GM12878 (cell line): ENCODE data around the gene OR6N2. TPM values are rescaled to one million over a fixed set of nuclear protein-coding genes. Genes with fewer than 3 reads are reported as not detected.

Experiments used
- polyA plus RNA-seq, 11 experiments: library from polyadenylated mRNA; depleted of rRNA in 4 of 11; unstranded in 6 of 11; stranded (reverse) in 5 of 11; fragments of >200 nt; fragmentation: Nextera tagmentation in 4 of 11; fragmentation: Illumina TruSeq in 1 of 11; extraction: Ambion mirVana in 4 of 11; extraction: Trizol in 1 of 11; gene quantifications; 1 replicate in 1 of 11; 2 replicates in 10 of 11; pipeline versions ENCODE4 v1.2.1 to v1.2.3, GENCODE V29; 2011 to 2016; ENCODE audit warnings: inconsistent platforms in 2 of 11, missing spikeins in 2 of 11, low read depth in 1 of 11
- small RNA-seq: library from RNA; depleted of rRNA; stranded (forward); fragments of <200 nt; gene quantifications from one replicate; pipeline ENCODE3, GENCODE V24; 2014
- total RNA-seq, 4 experiments: library from RNA; depleted of rRNA in 3 of 4; stranded (reverse); fragments of >200 nt in 3 of 4; fragmentation: Illumina TruSeq in 1 of 4; extraction: Trizol in 1 of 4; gene quantifications; 2 replicates each; pipeline versions ENCODE4 v1.2.1 to v1.2.3, GENCODE V29; 2013 to 2021

The OR6N2 gene
- total and polyA plus RNA-seq, 10 of the 15 experiments (the other 5 are each of a cell fraction or from before 2014, with no cell fraction given) = not detected

Small RNAs within 50 kb of the gene (small RNA-seq; reads per million reads assigned to genes)
- gene OR2AQ1P = not detected

Other genes starting within 250 kb of the OR6N2 start
Only the 7 nearest of the 12 such genes appear.
- not detected in 2 replicates for gene SPTA1, start 94.5 kb downstream of the OR6N2 start, total RNA-seq (2014; rRNA removed)
- 0.13 TPM in 1 of 2 replicates, not detected in the other for gene SPTA1, start 94.5 kb downstream of the OR6N2 start, total RNA-seq (2014; rRNA removed; fragmentation: Illumina TruSeq; extraction: Trizol)
- 0.13 and 0.21 TPM in 2 replicates for gene SPTA1, start 94.5 kb downstream of the OR6N2 start, total RNA-seq (2021)
- 0.12 TPM in 1 of 2 replicates, not detected in the other for gene SPTA1, start 94.5 kb downstream of the OR6N2 start, polyA plus RNA-seq (2011; rRNA removed)
- gene SPTA1, start 94.5 kb downstream of the OR6N2 start, polyA plus RNA-seq (2014; fragmentation: Illumina TruSeq; extraction: Trizol) = under 0.01 TPM in 1 of 2 replicates, not detected in the other
- gene SPTA1, start 94.5 kb downstream of the OR6N2 start, polyA plus RNA-seq (2014; fragmentation: Nextera tagmentation; extraction: Ambion mirVana) = not detected
- gene SPTA1, start 94.5 kb downstream of the OR6N2 start, polyA plus RNA-seq (2014; rRNA removed) = 0.12 TPM in 1 of 2 replicates, not detected in the other
- gene SPTA1, start 94.5 kb downstream of the OR6N2 start, polyA plus RNA-seq (2016; fragmentation: Nextera tagmentation; extraction: Ambion mirVana) = not detected
- gene OR6K2, start 80.6 kb downstream of the OR6N2 start, total RNA-seq (2014; rRNA removed) = not detected in 2 replicates
- gene OR6K2, start 80.6 kb downstream of the OR6N2 start, total RNA-seq (2014; rRNA removed; fragmentation: Illumina TruSeq; extraction: Trizol) = not detected in 2 replicates
- gene OR6K2, start 80.6 kb downstream of the OR6N2 start, total RNA-seq (2021) = not detected in 2 replicates
- not detected in 2 replicates for gene OR6K2, start 80.6 kb downstream of the OR6N2 start, polyA plus RNA-seq (2011; rRNA removed)
- not detected in 2 replicates for gene OR6K2, start 80.6 kb downstream of the OR6N2 start, polyA plus RNA-seq (2014; fragmentation: Illumina TruSeq; extraction: Trizol)
- not detected for gene OR6K2, start 80.6 kb downstream of the OR6N2 start, polyA plus RNA-seq (2014; fragmentation: Nextera tagmentation; extraction: Ambion mirVana)
- gene OR6K2, start 80.6 kb downstream of the OR6N2 start, polyA plus RNA-seq (2014; rRNA removed) = not detected in 2 replicates
- gene OR6K2, start 80.6 kb downstream of the OR6N2 start, polyA plus RNA-seq (2016; fragmentation: Nextera tagmentation; extraction: Ambion mirVana) = not detected
- gene OR6K3, start 60.5 kb downstream of the OR6N2 start, total RNA-seq (2014; rRNA removed) = not detected in 2 replicates
- gene OR6K3, start 60.5 kb downstream of the OR6N2 start, total RNA-seq (2014; rRNA removed; fragmentation: Illumina TruSeq; extraction: Trizol) = not detected in 2 replicates
- gene OR6K3, start 60.5 kb downstream of the OR6N2 start, total RNA-seq (2021) = not detected in 2 replicates
- not detected in 2 replicates for gene OR6K3, start 60.5 kb downstream of the OR6N2 start, polyA plus RNA-seq (2011; rRNA removed)
- not detected in 2 replicates for gene OR6K3, start 60.5 kb downstream of the OR6N2 start, polyA plus RNA-seq (2014; fragmentation: Illumina TruSeq; extraction: Trizol)
- not detected for gene OR6K3, start 60.5 kb downstream of the OR6N2 start, polyA plus RNA-seq (2014; fragmentation: Nextera tagmentation; extraction: Ambion mirVana)
- gene OR6K3, start 60.5 kb downstream of the OR6N2 start, polyA plus RNA-seq (2014; rRNA removed) = not detected in 2 replicates
- gene OR6K3, start 60.5 kb downstream of the OR6N2 start, polyA plus RNA-seq (2016; fragmentation: Nextera tagmentation; extraction: Ambion mirVana) = not detected
- gene OR6K6, start 26.5 kb downstream of the OR6N2 start, total RNA-seq (2014; rRNA removed) = not detected in 2 replicates
- gene OR6K6, start 26.5 kb downstream of the OR6N2 start, total RNA-seq (2014; rRNA removed; fragmentation: Illumina TruSeq; extraction: Trizol) = not detected in 2 replicates
- not detected in 2 replicates for gene OR6K6, start 26.5 kb downstream of the OR6N2 start, total RNA-seq (2021)
- not detected in 2 replicates for gene OR6K6, start 26.5 kb downstream of the OR6N2 start, polyA plus RNA-seq (2011; rRNA removed)
- gene OR6K6, start 26.5 kb downstream of the OR6N2 start, polyA plus RNA-seq (2014; fragmentation: Illumina TruSeq; extraction: Trizol) = not detected in 2 replicates
- not detected for gene OR6K6, start 26.5 kb downstream of the OR6N2 start, polyA plus RNA-seq (2014; fragmentation: Nextera tagmentation; extraction: Ambion mirVana)
- not detected in 2 replicates for gene OR6K6, start 26.5 kb downstream of the OR6N2 start, polyA plus RNA-seq (2014; rRNA removed)
- not detected for gene OR6K6, start 26.5 kb downstream of the OR6N2 start, polyA plus RNA-seq (2016; fragmentation: Nextera tagmentation; extraction: Ambion mirVana)
- gene OR6N1, start 9.0 kb downstream of the OR6N2 start, total RNA-seq (2014; rRNA removed) = not detected in 2 replicates
- gene OR6N1, start 9.0 kb downstream of the OR6N2 start, total RNA-seq (2014; rRNA removed; fragmentation: Illumina TruSeq; extraction: Trizol) = not detected in 2 replicates
- gene OR6N1, start 9.0 kb downstream of the OR6N2 start, total RNA-seq (2021) = not detected in 2 replicates
- not detected in 2 replicates for gene OR6N1, start 9.0 kb downstream of the OR6N2 start, polyA plus RNA-seq (2011; rRNA removed)
- gene OR6N1, start 9.0 kb downstream of the OR6N2 start, polyA plus RNA-seq (2014; fragmentation: Illumina TruSeq; extraction: Trizol) = not detected in 2 replicates
- gene OR6N1, start 9.0 kb downstream of the OR6N2 start, polyA plus RNA-seq (2014; fragmentation: Nextera tagmentation; extraction: Ambion mirVana) = not detected
- not detected in 2 replicates for gene OR6N1, start 9.0 kb downstream of the OR6N2 start, polyA plus RNA-seq (2014; rRNA removed)
- not detected for gene OR6N1, start 9.0 kb downstream of the OR6N2 start, polyA plus RNA-seq (2016; fragmentation: Nextera tagmentation; extraction: Ambion mirVana)
- 36.1 and 45.1 TPM in 2 replicates for gene MNDA, start 50.1 kb upstream of the OR6N2 start, total RNA-seq (2014; rRNA removed)
- gene MNDA, start 50.1 kb upstream of the OR6N2 start, total RNA-seq (2014; rRNA removed; fragmentation: Illumina TruSeq; extraction: Trizol) = 72.2 and 74.7 TPM in 2 replicates
- 36.8 and 37.6 TPM in 2 replicates for gene MNDA, start 50.1 kb upstream of the OR6N2 start, total RNA-seq (2021)
- gene MNDA, start 50.1 kb upstream of the OR6N2 start, polyA plus RNA-seq (2011; rRNA removed) = 37.1 and 49.1 TPM in 2 replicates
- gene MNDA, start 50.1 kb upstream of the OR6N2 start, polyA plus RNA-seq (2014; fragmentation: Illumina TruSeq; extraction: Trizol) = 83.0 and 116 TPM in 2 replicates
- 10 to 100 TPM; 81.9 to 91.8 TPM for gene MNDA, start 50.1 kb upstream of the OR6N2 start, polyA plus RNA-seq (2014; fragmentation: Nextera tagmentation; extraction: Ambion mirVana)
- 32.1 and 38.9 TPM in 2 replicates for gene MNDA, start 50.1 kb upstream of the OR6N2 start, polyA plus RNA-seq (2014; rRNA removed)
- 10 to 100 TPM; 20.1 to 21.4 TPM for gene MNDA, start 50.1 kb upstream of the OR6N2 start, polyA plus RNA-seq (2016; fragmentation: Nextera tagmentation; extraction: Ambion mirVana)
- gene PYHIN1, start 150.3 kb upstream of the OR6N2 start, total RNA-seq (2014; rRNA removed) = 0.34 and 0.82 TPM in 2 replicates
- gene PYHIN1, start 150.3 kb upstream of the OR6N2 start, total RNA-seq (2014; rRNA removed; fragmentation: Illumina TruSeq; extraction: Trizol) = 0.49 and 0.88 TPM in 2 replicates
- 0.28 and 0.35 TPM in 2 replicates for gene PYHIN1, start 150.3 kb upstream of the OR6N2 start, total RNA-seq (2021)
- 7.2 and 9.4 TPM in 2 replicates for gene PYHIN1, start 150.3 kb upstream of the OR6N2 start, polyA plus RNA-seq (2011; rRNA removed)
- 0.46 and 0.53 TPM in 2 replicates for gene PYHIN1, start 150.3 kb upstream of the OR6N2 start, polyA plus RNA-seq (2014; fragmentation: Illumina TruSeq; extraction: Trizol)
- gene PYHIN1, start 150.3 kb upstream of the OR6N2 start, polyA plus RNA-seq (2014; fragmentation: Nextera tagmentation; extraction: Ambion mirVana) = under 1 TPM; 0.35 to 0.56 TPM
- gene PYHIN1, start 150.3 kb upstream of the OR6N2 start, polyA plus RNA-seq (2014; rRNA removed) = 0.26 and 0.29 TPM in 2 replicates
- under 1 TPM; 0.19 to 0.42 TPM for gene PYHIN1, start 150.3 kb upstream of the OR6N2 start, polyA plus RNA-seq (2016; fragmentation: Nextera tagmentation; extraction: Ambion mirVana)